ENCODE results near the gene MEF2C. TPM values are rescaled to one million over a fixed set of nuclear protein-coding genes. Genes with fewer than 3 reads are reported as not detected.

Gene MEF2C
- total RNA-seq, 1 experiment from 2014 or later = 13.0 TPM

DNA sequence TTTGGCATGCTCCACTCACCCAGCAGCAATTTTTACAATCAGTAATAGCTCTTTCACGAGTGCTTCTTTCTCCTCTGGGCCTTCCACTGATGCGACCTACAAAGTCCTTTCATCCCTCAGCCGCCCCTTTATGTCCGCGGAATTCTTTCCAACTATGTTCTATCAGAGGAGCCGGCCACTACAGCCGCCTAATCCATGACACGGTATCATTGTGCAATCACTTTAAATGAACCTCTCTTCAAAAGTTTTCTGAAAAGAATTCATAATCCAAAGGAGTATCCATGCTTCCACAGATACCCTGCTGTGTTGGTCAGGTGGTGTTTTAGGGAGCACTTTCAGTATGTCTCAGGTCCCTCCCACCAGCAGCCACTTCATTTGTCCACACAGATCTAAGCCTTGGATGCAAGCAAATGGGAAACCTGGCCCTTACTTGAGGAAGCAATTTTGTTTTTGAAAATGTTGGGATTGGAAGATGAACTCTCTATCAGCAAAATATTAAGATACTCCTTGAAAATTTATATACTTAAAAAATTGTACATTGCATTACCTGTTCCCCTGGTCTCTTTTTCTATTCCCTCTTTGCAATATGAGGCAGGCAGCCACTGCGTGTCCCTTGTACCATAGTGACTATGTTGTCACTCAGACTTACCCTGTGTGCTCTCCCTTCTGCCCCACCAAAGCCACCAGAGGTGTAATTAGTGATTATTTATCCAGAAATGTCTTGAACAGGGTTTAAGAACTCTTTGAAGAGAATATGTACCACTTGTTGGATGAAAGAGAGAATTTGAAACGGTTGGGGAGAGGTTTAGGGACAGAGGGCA lies 12.9 kb upstream of the MEF2C start:
- H3K4me3 ChIP-seq (replicated peaks in 1 of 2; ENCODE audit: low read depth in 1 of 2, low read length in 2 of 2) = no peak overlapping the region
- no peak for DNase-seq (ENCODE audit: low read depth, low spot score)
- no peaks in the 10 kb centered on the region for H3K79me2 ChIP-seq (ENCODE audit: insufficient read depth, low read length)
- TF ChIP-seq ELF1 (IDR thresholded peaks at IDR 0.05; ENCODE audit: borderline replicate concordance, low read depth) = no peak
- TF ChIP-seq, protein P1, sequence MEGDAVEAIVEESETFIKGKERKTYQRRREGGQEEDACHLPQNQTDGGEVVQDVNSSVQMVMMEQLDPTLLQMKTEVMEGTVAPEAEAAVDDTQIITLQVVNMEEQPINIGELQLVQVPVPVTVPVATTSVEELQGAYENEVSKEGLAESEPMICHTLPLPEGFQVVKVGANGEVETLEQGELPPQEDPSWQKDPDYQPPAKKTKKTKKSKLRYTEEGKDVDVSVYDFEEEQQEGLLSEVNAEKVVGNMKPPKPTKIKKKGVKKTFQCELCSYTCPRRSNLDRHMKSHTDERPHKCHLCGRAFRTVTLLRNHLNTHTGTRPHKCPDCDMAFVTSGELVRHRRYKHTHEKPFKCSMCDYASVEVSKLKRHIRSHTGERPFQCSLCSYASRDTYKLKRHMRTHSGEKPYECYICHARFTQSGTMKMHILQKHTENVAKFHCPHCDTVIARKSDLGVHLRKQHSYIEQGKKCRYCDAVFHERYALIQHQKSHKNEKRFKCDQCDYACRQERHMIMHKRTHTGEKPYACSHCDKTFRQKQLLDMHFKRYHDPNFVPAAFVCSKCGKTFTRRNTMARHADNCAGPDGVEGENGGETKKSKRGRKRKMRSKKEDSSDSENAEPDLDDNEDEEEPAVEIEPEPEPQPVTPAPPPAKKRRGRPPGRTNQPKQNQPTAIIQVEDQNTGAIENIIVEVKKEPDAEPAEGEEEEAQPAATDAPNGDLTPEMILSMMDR (IDR thresholded peaks at IDR 0.05 in 2 of 3, conservative IDR thresholded peaks at IDR 0.05 in 1 of 3; ENCODE audit: borderline replicate concordance in 1 of 3, insufficient read depth in 1 of 3, low read depth in 2 of 3, low read length in 2 of 3) = no peak
- TF ChIP-seq EGR1 (IDR thresholded peaks at IDR 0.05; ENCODE audit: low read depth) = no peak
- TF ChIP-seq EZH2phosphoT487 (IDR thresholded peaks at IDR 0.05; ENCODE audit: borderline replicate concordance) = no peak
- no peak for TF ChIP-seq YY1 (IDR thresholded peaks at IDR 0.05; ENCODE audit: extremely low read depth, insufficient replicate concordance, low read depth, low read length)
- TF ChIP-seq SRF (IDR thresholded peaks at IDR 0.05; ENCODE audit: low read depth) = no peak
- TF ChIP-seq FOSL1 (IDR thresholded peaks at IDR 0.05; ENCODE audit: low read depth) = no peak
- TF ChIP-seq POLR2AphosphoS5 (IDR thresholded peaks at IDR 0.05; ENCODE audit: low read depth, low read length) = no peak
- TF ChIP-seq ZFX (IDR thresholded peaks at IDR 0.05) = no peak
- no peak for TF ChIP-seq CEBPB (IDR thresholded peaks at IDR 0.05; ENCODE audit: low read depth)
- TF ChIP-seq, protein P2, sequence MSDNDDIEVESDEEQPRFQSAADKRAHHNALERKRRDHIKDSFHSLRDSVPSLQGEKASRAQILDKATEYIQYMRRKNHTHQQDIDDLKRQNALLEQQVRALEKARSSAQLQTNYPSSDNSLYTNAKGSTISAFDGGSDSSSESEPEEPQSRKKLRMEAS (IDR thresholded peaks at IDR 0.05) = no peak
- no peaks in the 10 kb centered on the region for H3K27me3 ChIP-seq (ENCODE audit: insufficient read depth, low read length)
- no peak overlapping the region for H2AFZ ChIP-seq (ENCODE audit: low read depth, low read length, poor library complexity, severe bottlenecking)
- intact Hi-C loops (cut with micrococcal nuclease) = no loop called here
- POLR2A ChIA-PET = interaction anchor here (1.0 kb wide), 1 partner anchor 13 kb away, joined by 4 read pairs; the partner anchor contains the start of gene MEF2C
- no peak overlapping the region for H3K27ac ChIP-seq (ENCODE audit: low read depth, low read length)
- RAD21 ChIA-PET (ENCODE audit: low non-redundant PET in 1 of 2, low total read pairs in 2 of 2, uncharacterized antibody in 2 of 2, unreplicated experiment in 2 of 2) = no interaction called here
- no peak overlapping the region for H3K4me2 ChIP-seq (ENCODE audit: low read length)
- no peaks in the 10 kb centered on the region for H3K36me3 ChIP-seq (ENCODE audit: control insufficient read depth in 1 of 2, insufficient read depth in 2 of 2, low read length in 2 of 2)
- H3K9ac ChIP-seq (ENCODE audit: low read length) = no peak overlapping the region
- H3K9me3 ChIP-seq (ENCODE audit: control insufficient read depth in 1 of 2, insufficient read depth in 1 of 2, low read depth in 1 of 2, low read length in 2 of 2) = no peaks in the 10 kb centered on the region
- no peaks in the 10 kb centered on the region for H4K20me1 ChIP-seq (ENCODE audit: insufficient read depth)
- no peaks in the 10 kb centered on the region for H3K4me1 ChIP-seq (ENCODE audit: control insufficient read depth in 1 of 2, insufficient read depth in 2 of 2, low read length in 2 of 2)
- BruUV-seq (replicated peaks) = no TSS peak
- no peaks in the 10 kb centered on the region for H3K9me2 ChIP-seq (ENCODE audit: insufficient read depth)
- CTCF ChIA-PET = no interaction called here
- no peak for ATAC-seq
